Mesenchymal stem cell (in vitro differentiated cells and primary cell): ENCODE results near the gene C16orf92.
"Not testable (repeated sequence)": the region's sequence is repeated elsewhere in the genome, so short reads cannot be mapped to it uniquely, and the experiment has no call there.

ENCODE experiments used
- DNase-seq: peaks from one replicate; pipeline ENCODE4 v3.0.0-alpha.2; 2013
- H2AFZ ChIP-seq: one replicate; pipeline ENCODE4 v1.6.1; 2013; ENCODE audit warnings: low read depth, mild to moderate bottlenecking, control low read depth, inconsistent platforms, low read length, moderate library complexity
- H2AK5ac ChIP-seq: 2 replicates; pipeline ENCODE4 v1.6.1; 2013; ENCODE audit warnings: low read length, moderate library complexity, mild to moderate bottlenecking, inconsistent platforms; ENCODE audit not compliant: severe bottlenecking
- H2BK120ac ChIP-seq: one replicate; pipeline ENCODE4 v1.6.1; 2013; ENCODE audit warnings: low read depth, mild to moderate bottlenecking, inconsistent platforms, low read length, moderate library complexity
- H2BK12ac ChIP-seq, 2 experiments: one replicate each; pipeline ENCODE4 v1.6.1; 2013; ENCODE audit warnings: inconsistent platforms in 2 of 2, low read length in 2 of 2, mild to moderate bottlenecking in 2 of 2, moderate library complexity in 2 of 2, control low read depth in 1 of 2
- H2BK15ac ChIP-seq: one replicate; pipeline ENCODE4 v1.6.1; 2013; ENCODE audit warnings: mild to moderate bottlenecking, low read depth, inconsistent platforms; ENCODE audit not compliant: poor library complexity, severe bottlenecking
- H2BK5ac ChIP-seq: 2 replicates; pipeline ENCODE4 v1.6.1; 2013; ENCODE audit warnings: low read depth, mild to moderate bottlenecking, low read length, control low read depth, inconsistent platforms; ENCODE audit not compliant: poor library complexity, severe bottlenecking
- H3K14ac ChIP-seq, 2 experiments: one replicate each; pipeline ENCODE4 v1.6.1; 2013; ENCODE audit warnings: inconsistent platforms in 2 of 2, low read length in 2 of 2, control low read depth in 1 of 2, mild to moderate bottlenecking in 1 of 2, moderate library complexity in 1 of 2
- H3K18ac ChIP-seq, 2 experiments: one replicate each; pipeline ENCODE4 v1.6.1; 2013; ENCODE audit warnings: inconsistent platforms in 2 of 2, low read length in 2 of 2, control low read depth in 1 of 2, low read depth in 1 of 2, mild to moderate bottlenecking in 1 of 2
- H3K23ac ChIP-seq, 2 experiments: one replicate each; pipeline ENCODE4 v1.6.1; 2013; ENCODE audit warnings: inconsistent platforms in 2 of 2, low read length in 2 of 2, mild to moderate bottlenecking in 2 of 2, moderate library complexity in 2 of 2, control low read depth in 1 of 2
- H3K27ac ChIP-seq: 2 replicates; pipeline ENCODE4 v1.5.1; 2013; ENCODE audit warnings: mild to moderate bottlenecking, moderate library complexity, low read length, control low read depth, inconsistent platforms; ENCODE audit not compliant: poor library complexity, severe bottlenecking
- H3K27me3 ChIP-seq, 2 experiments: 2 replicates each; pipeline versions ENCODE4 v1.6.1 to v1.7.0; 2013; ENCODE audit warnings: low read length in 2 of 2, mild to moderate bottlenecking in 2 of 2, moderate library complexity in 2 of 2, control low read depth in 1 of 2, inconsistent platforms in 1 of 2; ENCODE audit not compliant: control insufficient read depth in 1 of 2, insufficient read depth in 1 of 2
- H3K36me3 ChIP-seq, 2 experiments: 2 replicates each; pipeline versions ENCODE4 v1.6.1 to v1.7.0; 2013; ENCODE audit warnings: low read length in 2 of 2, control low read depth in 1 of 2, inconsistent platforms in 1 of 2, low read depth in 1 of 2, mild to moderate bottlenecking in 1 of 2; ENCODE audit not compliant: insufficient read depth in 2 of 2, control insufficient read depth in 1 of 2
- H3K4ac ChIP-seq, 2 experiments: one replicate each; pipeline ENCODE4 v1.6.1; 2013; ENCODE audit warnings: inconsistent platforms in 2 of 2, low read length in 2 of 2, mild to moderate bottlenecking in 2 of 2, moderate library complexity in 2 of 2, control low read depth in 1 of 2, low read depth in 1 of 2
- H3K4me1 ChIP-seq: 2 replicates; pipeline ENCODE4 v1.6.1; 2013; ENCODE audit warnings: low read depth, low read length, control low read depth; ENCODE audit not compliant: control insufficient read depth, insufficient read depth
- H3K4me2 ChIP-seq: 2 replicates; pipeline ENCODE4 v1.6.1; 2013; ENCODE audit warnings: low read length, mild to moderate bottlenecking, inconsistent platforms; ENCODE audit not compliant: poor library complexity, severe bottlenecking
- H3K4me3 ChIP-seq, 2 experiments: 2 replicates each; pipeline versions ENCODE4 v1.5.1 to v1.7.0; 2013; ENCODE audit warnings: low read length in 2 of 2, mild to moderate bottlenecking in 2 of 2, control low read depth in 1 of 2, low read depth in 1 of 2; ENCODE audit not compliant: insufficient read depth in 1 of 2
- H3K79me1 ChIP-seq: replicated peaks from 2 replicates; pipeline ENCODE4 v1.6.1; 2013; ENCODE audit warnings: mild to moderate bottlenecking, control low read depth, low read length, inconsistent platforms; ENCODE audit not compliant: poor library complexity, severe bottlenecking
- H3K9ac ChIP-seq: 2 replicates; pipeline ENCODE4 v1.7.0; 2013; ENCODE audit warnings: mild to moderate bottlenecking, low read length, moderate library complexity
- H3K9me3 ChIP-seq: 2 replicates; pipeline ENCODE4 v1.7.0; 2013; ENCODE audit warnings: mild to moderate bottlenecking, low read length; ENCODE audit not compliant: control insufficient read depth
- H4K8ac ChIP-seq: one replicate; pipeline ENCODE4 v1.6.1; 2013; ENCODE audit warnings: inconsistent platforms, mild to moderate bottlenecking, low read length, moderate library complexity
- H4K91ac ChIP-seq: one replicate; pipeline ENCODE4 v1.6.1; 2013; ENCODE audit warnings: mild to moderate bottlenecking, low read length, inconsistent platforms
- WGBS: methylation state at CpG from one replicate; pipeline ENCODE4 v1.1.7; 2013; ENCODE audit warnings: mixed read lengths; 5-methylcytosine and 5-hydroxymethylcytosine counted together

The C16orf92 gene

GRCh38 chr16:30017937-30018336 lies 5.1 kb upstream of the C16orf92 start:
- H3K18ac ChIP-seq, H3K4me3 ChIP-seq, H2AFZ ChIP-seq, H2BK12ac ChIP-seq, H3K4ac ChIP-seq, H3K14ac ChIP-seq, H3K27ac ChIP-seq, H3K36me3 ChIP-seq, H4K8ac ChIP-seq, H3K23ac ChIP-seq, H3K9me3 ChIP-seq, H3K4me1 ChIP-seq, H2AK5ac ChIP-seq, H2BK15ac ChIP-seq, H4K91ac ChIP-seq, H3K9ac ChIP-seq, H2BK5ac ChIP-seq, H2BK120ac ChIP-seq, H3K79me1 ChIP-seq, H3K4me2 ChIP-seq, DNase-seq: not testable (repeated sequence)
- H3K27me3 ChIP-seq, result peaks cover 5 to 26% of the 10 kb centered on the region in 2 experiments
- WGBS, result 100% methylated on average over 2 of the region's 4 CpGs

DNA sequence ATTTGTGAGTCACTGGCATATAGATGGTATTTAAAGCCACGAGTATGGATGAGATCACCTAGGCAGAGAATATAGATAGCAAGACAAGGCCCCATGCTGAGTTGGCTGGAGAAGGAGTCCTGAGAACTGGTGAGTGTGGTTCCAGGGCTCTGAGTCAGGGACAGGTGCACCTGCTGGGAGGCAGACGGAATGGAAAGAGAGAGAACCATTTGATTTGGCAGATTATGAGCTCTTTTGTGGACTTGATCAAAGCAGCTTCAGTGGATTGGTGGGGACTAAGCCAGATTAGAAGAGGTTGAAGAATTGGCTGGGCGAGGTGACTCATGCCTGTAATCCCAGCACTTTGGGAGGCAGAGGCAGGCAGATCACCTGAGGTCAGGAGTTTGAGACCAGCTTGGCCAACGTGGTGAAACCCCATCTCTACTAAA lies 4.3 kb upstream of the C16orf92 start:
- Histone ChIP-seq H3K4me3 (no peak overlapping the region), H2AK5ac (no peak overlapping the region), H3K4me1 (peaks cover 10% of the 10 kb centered on the region), H3K9ac (no peak overlapping the region), H3K79me1 (no peaks in the 10 kb centered on the region), H2AFZ (no peak overlapping the region), H3K18ac (no peak overlapping the region), H3K14ac (no peak overlapping the region), H2BK15ac (no peak overlapping the region), H4K91ac (no peak overlapping the region), H3K27me3 (peaks cover 5 to 34% of the 10 kb centered on the region in 2 experiments), H4K8ac (no peak overlapping the region), H3K36me3 (no peaks in the 10 kb centered on the region), H3K27ac (no peak overlapping the region), H3K4me2 (no peak overlapping the region), H3K9me3 (no peaks in the 10 kb centered on the region), H3K4ac (no peak overlapping the region), H2BK5ac (no peak overlapping the region), H3K23ac (no peak overlapping the region), H2BK120ac (no peak overlapping the region), H2BK12ac (no peak overlapping the region)
- DNase-seq, result peak; percentile 17
- WGBS, result 82% methylated on average over 3 of the region's 4 CpGs

DNA sequence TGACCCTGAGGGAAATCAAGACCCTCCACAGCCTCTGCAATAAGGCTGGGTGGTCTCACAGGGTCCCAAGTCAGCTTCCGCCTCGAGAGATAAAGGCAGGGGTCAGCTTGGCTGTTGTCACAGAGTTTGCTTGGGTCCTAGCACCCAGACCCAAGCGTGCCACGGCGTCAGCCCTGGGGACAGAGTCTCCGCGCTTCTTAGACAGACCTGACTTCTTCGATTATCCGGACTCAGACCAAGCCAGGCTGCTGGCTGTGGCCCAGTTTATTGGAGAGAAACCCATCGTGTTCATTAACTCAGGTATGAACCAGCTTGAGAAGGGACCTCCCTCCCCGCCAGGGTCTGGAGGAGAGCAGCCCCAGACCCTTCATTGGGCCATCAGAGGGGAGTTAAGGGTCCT lies 588 bp downstream of the C16orf92 start:
- no peak overlapping the region for H2BK5ac ChIP-seq
- H2AFZ ChIP-seq, result no peak overlapping the region
- H2BK15ac ChIP-seq, result no peak overlapping the region
- no peak overlapping the region for H3K27ac ChIP-seq
- peaks cover 13% of the 10 kb centered on the region for H3K4me1 ChIP-seq
- no peak overlapping the region for H3K4me2 ChIP-seq
- WGBS, result 83% methylated on average over 11 of the region's 11 CpGs
- no peak overlapping the region for H2AK5ac ChIP-seq
- no peak overlapping the region for H4K8ac ChIP-seq
- no peak overlapping the region for H3K9ac ChIP-seq
- no peak overlapping the region for H2BK120ac ChIP-seq
- no peaks in the 10 kb centered on the region for H3K9me3 ChIP-seq
- DNase-seq, result no peak
- H3K4ac ChIP-seq, result no peak overlapping the region
- no peaks in the 10 kb centered on the region for H3K79me1 ChIP-seq
- H4K91ac ChIP-seq, result no peak overlapping the region
- H3K23ac ChIP-seq, result no peak overlapping the region
- H3K4me3 ChIP-seq, result no peak overlapping the region
- H3K18ac ChIP-seq, result no peak overlapping the region
- no peak overlapping the region for H3K14ac ChIP-seq
- H3K36me3 ChIP-seq, result no peaks in the 10 kb centered on the region
- no peak overlapping the region for H2BK12ac ChIP-seq
- peaks cover 39 to 71% of the 10 kb centered on the region in 2 experiments for H3K27me3 ChIP-seq

DNA sequence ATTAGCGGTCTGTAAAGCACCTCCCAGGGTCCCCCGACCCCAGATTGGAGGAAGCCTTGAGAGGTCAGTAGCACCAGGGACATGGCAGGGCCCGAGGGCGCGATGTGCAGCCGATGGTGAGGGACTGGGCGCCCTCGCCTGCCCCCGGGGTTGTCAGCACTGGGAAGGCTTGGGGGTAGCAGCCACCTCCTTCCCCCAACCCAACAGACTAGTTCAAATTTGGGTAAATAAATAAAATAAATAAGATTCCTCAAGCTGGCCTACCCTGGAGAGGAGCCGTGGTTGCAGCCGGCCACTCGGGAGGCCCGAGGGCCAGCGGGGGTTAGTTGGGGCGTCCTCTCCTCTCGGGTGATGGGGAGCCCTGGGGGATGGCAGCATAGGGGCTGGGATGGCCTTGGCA lies 1.5 kb downstream of the C16orf92 start:
- H3K4me3 ChIP-seq, result no peak overlapping the region
- peaks cover 12% of the 10 kb centered on the region for H3K4me1 ChIP-seq
- 91% methylated on average over 15 of the region's 16 CpGs for WGBS

More for the DNA sequence above, 1.5 kb downstream of the C16orf92 start:
- Histone ChIP-seq H3K4ac (no peak overlapping the region), H3K27me3 (peaks cover 47 to 76% of the 10 kb centered on the region in 2 experiments), H3K23ac (no peak overlapping the region), H3K18ac (no peak overlapping the region), H3K79me1 (no peaks in the 10 kb centered on the region), H2BK12ac (no peak overlapping the region), H2BK5ac (no peak overlapping the region), H2BK120ac (no peak overlapping the region), H3K14ac (no peak overlapping the region), H3K9me3 (no peaks in the 10 kb centered on the region), H2AK5ac (no peak overlapping the region), H3K4me2 (no peak overlapping the region), H4K91ac (no peak overlapping the region), H2BK15ac (no peak overlapping the region), H3K36me3 (no peaks in the 10 kb centered on the region), H4K8ac (no peak overlapping the region), H2AFZ (no peak overlapping the region), H3K9ac (no peak overlapping the region), H3K27ac (no peak overlapping the region)
- no peak for DNase-seq
